Adrenal gland (tissue), 5 donors: Measurements from ENCODE around the gene THNSL1.

Source experiments
- CTCF ChIP-seq, 6 experiments: fragments of 450-650 bp in 4 of 6; fragments of 200-600 bp in 2 of 6; sonication (generic) in 1 of 6; IDR thresholded peaks; 1 replicate in 5 of 6; 2 replicates in 1 of 6; pipeline versions ENCODE4 v1.5.1 to v1.8.0; 2016 to 2021; ENCODE audit warnings: antibody characterized with exemption in 6 of 6, mild to moderate bottlenecking in 2 of 6, moderate library complexity in 1 of 6
- POLR2A ChIP-seq, 2 donors: fragments of 450-650 bp; IDR thresholded peaks; one replicate each; pipeline ENCODE4 v1.6.1; 2017; ENCODE audit warnings: antibody characterized with exemption in 2 of 2, mild to moderate bottlenecking in 2 of 2, moderate library complexity in 1 of 2
- donor health status: DM: no; HTN: no; CAD: no.

GRCh38 chr10:25038325-25038724 is 21.9 kb downstream of the THNSL1 start:
- TF ChIP-seq CTCF (IDR thresholded peaks at IDR 0.05) (no peak), POLR2A (IDR thresholded peaks at IDR 0.05) (no peak)
